ENCODE measurements around the gene CBFB.

DNA sequence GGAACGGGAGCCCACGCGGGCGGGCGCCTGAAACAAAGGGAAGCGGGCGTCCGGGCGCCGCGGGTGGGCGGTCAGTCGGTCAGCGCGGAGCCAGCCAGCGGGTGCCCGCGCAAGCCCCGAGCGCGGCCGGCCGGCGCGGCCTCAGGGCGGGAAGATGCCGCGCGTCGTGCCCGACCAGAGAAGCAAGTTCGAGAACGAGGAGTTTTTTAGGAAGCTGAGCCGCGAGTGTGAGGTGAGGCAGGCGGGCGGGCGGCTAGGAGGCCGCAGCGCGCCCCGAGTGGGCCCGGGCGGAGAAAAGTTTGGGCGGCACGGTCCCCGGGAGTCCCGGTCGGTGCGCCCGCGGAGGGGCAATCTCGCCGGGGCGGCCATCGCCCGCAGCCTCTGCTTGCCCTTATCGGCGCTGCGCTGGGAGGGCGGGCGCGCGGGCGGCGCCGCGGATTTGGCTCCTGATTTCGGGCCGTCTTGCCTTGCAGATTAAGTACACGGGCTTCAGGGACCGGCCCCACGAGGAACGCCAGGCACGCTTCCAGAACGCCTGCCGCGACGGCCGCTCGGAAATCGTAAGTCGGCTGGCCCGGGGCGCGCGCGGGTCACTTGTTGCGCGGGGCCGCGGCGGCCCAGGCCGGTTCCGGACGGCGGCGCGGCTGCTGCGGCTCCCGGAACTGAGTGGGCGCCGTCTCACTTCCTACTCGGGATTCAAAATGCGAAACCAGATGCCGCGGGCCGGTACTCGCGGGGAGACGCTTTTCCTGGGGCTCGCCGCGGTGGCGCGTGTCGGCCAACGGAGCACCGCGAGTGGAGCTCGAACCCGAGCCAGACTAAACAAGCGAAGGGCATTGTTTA is 526 bp downstream of the CBFB start:
- TF ChIP-seq, protein P1, sequence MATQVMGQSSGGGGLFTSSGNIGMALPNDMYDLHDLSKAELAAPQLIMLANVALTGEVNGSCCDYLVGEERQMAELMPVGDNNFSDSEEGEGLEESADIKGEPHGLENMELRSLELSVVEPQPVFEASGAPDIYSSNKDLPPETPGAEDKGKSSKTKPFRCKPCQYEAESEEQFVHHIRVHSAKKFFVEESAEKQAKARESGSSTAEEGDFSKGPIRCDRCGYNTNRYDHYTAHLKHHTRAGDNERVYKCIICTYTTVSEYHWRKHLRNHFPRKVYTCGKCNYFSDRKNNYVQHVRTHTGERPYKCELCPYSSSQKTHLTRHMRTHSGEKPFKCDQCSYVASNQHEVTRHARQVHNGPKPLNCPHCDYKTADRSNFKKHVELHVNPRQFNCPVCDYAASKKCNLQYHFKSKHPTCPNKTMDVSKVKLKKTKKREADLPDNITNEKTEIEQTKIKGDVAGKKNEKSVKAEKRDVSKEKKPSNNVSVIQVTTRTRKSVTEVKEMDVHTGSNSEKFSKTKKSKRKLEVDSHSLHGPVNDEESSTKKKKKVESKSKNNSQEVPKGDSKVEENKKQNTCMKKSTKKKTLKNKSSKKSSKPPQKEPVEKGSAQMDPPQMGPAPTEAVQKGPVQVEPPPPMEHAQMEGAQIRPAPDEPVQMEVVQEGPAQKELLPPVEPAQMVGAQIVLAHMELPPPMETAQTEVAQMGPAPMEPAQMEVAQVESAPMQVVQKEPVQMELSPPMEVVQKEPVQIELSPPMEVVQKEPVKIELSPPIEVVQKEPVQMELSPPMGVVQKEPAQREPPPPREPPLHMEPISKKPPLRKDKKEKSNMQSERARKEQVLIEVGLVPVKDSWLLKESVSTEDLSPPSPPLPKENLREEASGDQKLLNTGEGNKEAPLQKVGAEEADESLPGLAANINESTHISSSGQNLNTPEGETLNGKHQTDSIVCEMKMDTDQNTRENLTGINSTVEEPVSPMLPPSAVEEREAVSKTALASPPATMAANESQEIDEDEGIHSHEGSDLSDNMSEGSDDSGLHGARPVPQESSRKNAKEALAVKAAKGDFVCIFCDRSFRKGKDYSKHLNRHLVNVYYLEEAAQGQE (IDR thresholded peaks at IDR 0.05; ENCODE audit: low read depth): no peak
- TF ChIP-seq TCF12 (IDR thresholded peaks at IDR 0.05; ENCODE audit: low read depth): no peak; the same call in 1 of the 2 replicates
- TF ChIP-seq, protein P2, sequence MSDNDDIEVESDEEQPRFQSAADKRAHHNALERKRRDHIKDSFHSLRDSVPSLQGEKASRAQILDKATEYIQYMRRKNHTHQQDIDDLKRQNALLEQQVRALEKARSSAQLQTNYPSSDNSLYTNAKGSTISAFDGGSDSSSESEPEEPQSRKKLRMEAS (IDR thresholded peaks at IDR 0.05): peak; percentile 36
- TF ChIP-seq CREB1 (IDR thresholded peaks at IDR 0.05; ENCODE audit: low read depth): no peak
- peak; percentile 51 for TF ChIP-seq YY1 (IDR thresholded peaks at IDR 0.05; ENCODE audit: low read depth)
- TF ChIP-seq EP300 (IDR thresholded peaks at IDR 0.05; ENCODE audit: borderline replicate concordance): no peak
- peak; percentile 66 for TF ChIP-seq EGR1 (IDR thresholded peaks at IDR 0.05)
- TF ChIP-seq RAD21 (IDR thresholded peaks at IDR 0.05; ENCODE audit: low read depth): no peak
- no peak for TF ChIP-seq FOXM1 (IDR thresholded peaks at IDR 0.05; ENCODE audit: borderline replicate concordance, low read depth)
- TF ChIP-seq CEBPB (IDR thresholded peaks at IDR 0.05): no peak
- TF ChIP-seq, protein P3, sequence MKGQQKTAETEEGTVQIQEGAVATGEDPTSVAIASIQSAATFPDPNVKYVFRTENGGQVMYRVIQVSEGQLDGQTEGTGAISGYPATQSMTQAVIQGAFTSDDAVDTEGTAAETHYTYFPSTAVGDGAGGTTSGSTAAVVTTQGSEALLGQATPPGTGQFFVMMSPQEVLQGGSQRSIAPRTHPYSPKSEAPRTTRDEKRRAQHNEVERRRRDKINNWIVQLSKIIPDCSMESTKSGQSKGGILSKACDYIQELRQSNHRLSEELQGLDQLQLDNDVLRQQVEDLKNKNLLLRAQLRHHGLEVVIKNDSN (IDR thresholded peaks at IDR 0.05): no peak
- TF ChIP-seq TAF1 (IDR thresholded peaks at IDR 0.05; ENCODE audit: low read depth): 0 out of 2 replicates have a peak, but pooled peaks have one; percentile 37

Measured in Ishikawa (cell line).